GM18909 (cell line): ENCODE data around the gene ATAD5.
"Not testable (repeated sequence)": the region's sequence is repeated elsewhere in the genome, so short reads cannot be mapped to it uniquely, and the experiment has no call there.

ENCODE experiments used
- ATAC-seq: cut with Tn5 transposase; IDR thresholded peaks from one replicate; pipeline ENCODE4 v1.9.1; 2021; ENCODE audit warnings: mild to moderate bottlenecking; ENCODE audit not compliant: unreplicated experiment, poor library complexity

Gene ATAD5

GRCh38 chr17:30910151-30910550, 78.4 kb downstream of the ATAD5 start:
- ATAC-seq = not testable (repeated sequence)

GRCh38 chr17:30913955-30914354, 82.2 kb downstream of the ATAD5 start:
- ATAC-seq = no peak

GRCh38 chr17:30915833-30916611, 84.3 kb downstream of the ATAD5 start:
- no peak for ATAC-seq

GRCh38 chr17:30917050-30917449, 85.3 kb downstream of the ATAD5 start:
- no peak for ATAC-seq

- no peak for ATAC-seq
Observed at GRCh38 chr17:30920282-30920681, 88.5 kb downstream of the ATAD5 start.

GRCh38 chr17:30920683-30921543, 89.1 kb downstream of the ATAD5 start:
- no peak for ATAC-seq

- no peak for ATAC-seq
Observed at GRCh38 chr17:30921544-30922196, 89.9 kb downstream of the ATAD5 start, which contains the start of gene ADAP2. TSS of gene ADAP2 (plus strand) at chr17:30921945. CDS start at chr17:30922015, 70 bp downstream.

- ATAC-seq = no peak
Observed at GRCh38 chr17:30922235-30923030, 90.7 kb downstream of the ATAD5 start.

- ATAC-seq = no peak
Observed at GRCh38 chr17:30924341-30924740, 92.6 kb downstream of the ATAD5 start.

GRCh38 chr17:30926516-30926915, 94.8 kb downstream of the ATAD5 start:
- no peak for ATAC-seq

- no peak for ATAC-seq
Observed at GRCh38 chr17:30927756-30928155, 96.0 kb downstream of the ATAD5 start.

- no peak for ATAC-seq
Observed at GRCh38 chr17:30928584-30928983, 96.8 kb downstream of the ATAD5 start.

- ATAC-seq = no peak
Observed at GRCh38 chr17:30929081-30929633, 97.4 kb downstream of the ATAD5 start.

GRCh38 chr17:30929861-30930260, 98.1 kb downstream of the ATAD5 start:
- ATAC-seq = not testable (repeated sequence)

- ATAC-seq = no peak
Observed at GRCh38 chr17:30930495-30930894, 98.7 kb downstream of the ATAD5 start.

GRCh38 chr17:30931582-30931981, 99.8 kb downstream of the ATAD5 start:
- not testable (repeated sequence) for ATAC-seq

GRCh38 chr17:30933966-30934365, 102.2 kb downstream of the ATAD5 start:
- ATAC-seq = no peak

GRCh38 chr17:30939051-30939689, 107.4 kb downstream of the ATAD5 start:
- ATAC-seq = no peak
